Fibroblast of peridontal ligament (primary cell): ENCODE measurements around the gene RAVER1.
"Not testable (repeated sequence)": the region's sequence is repeated elsewhere in the genome, so short reads cannot be mapped to it uniquely, and the experiment has no call there.

Experiments used
- DNase-seq: peaks from one replicate; pipeline ENCODE4 v3.0.0-alpha.2; 2010; ENCODE audit errors: extremely low read depth

RAVER1 gene

DNA sequence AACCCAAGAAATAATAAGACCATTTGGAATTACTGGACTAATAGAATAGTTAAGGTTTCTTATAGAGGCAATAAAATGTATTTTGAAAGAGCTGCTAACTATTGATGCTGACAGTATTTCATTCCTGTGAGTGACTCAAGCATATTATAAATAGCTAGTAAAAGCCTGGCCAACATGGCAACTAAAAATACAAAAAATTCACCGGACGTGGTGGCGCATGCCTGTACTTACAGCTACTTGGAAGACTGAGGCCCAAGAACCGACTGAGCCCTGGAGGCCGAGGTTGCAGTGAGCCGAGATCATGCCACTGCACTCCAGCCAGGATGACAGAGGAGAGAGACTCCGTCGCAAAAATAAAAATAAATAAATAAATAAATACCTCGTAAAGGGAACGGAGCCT is 11.5 kb upstream of the RAVER1 start:
- DNase-seq = no peak

DNA sequence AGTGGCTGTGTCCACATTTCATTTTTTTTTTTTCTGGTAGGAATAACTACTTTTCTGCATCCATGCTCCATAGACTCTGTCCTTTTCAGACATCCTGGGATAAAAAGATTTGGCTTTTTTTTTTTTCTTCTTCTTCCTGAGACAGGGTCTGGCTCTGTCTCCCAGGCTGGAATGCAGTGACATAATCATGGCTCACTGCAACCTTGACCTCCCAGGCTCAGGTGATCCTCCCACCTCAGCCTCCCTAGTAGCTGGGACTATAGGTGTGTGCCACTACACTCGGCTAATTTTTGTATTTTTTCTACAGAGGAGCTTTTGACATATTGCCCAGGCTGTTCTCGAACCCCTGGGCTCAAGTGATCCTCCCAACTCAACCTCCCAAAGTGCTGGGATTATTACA is 10.2 kb upstream of the RAVER1 start:
- no peak for DNase-seq

DNA sequence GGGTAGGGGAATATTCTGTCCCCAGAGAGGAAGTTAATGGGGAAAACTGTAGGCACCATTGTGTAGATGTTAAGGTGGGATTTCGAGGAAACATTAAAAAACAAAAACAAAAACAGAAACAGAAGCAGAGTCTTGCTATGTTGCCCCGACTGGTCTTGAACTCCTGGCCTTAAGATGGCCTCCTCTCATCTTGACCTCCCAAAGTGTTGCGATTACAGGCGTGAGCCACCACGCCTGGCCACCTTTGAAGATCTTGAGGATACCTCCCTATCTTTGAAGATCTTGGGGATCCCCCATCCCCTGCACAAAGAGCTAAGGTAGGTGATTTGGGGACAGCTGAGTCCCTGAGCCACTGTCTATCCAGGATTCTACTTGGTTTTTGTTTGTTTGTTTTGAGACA is 6.6 kb upstream of the RAVER1 start:
- DNase-seq = no peak

DNA sequence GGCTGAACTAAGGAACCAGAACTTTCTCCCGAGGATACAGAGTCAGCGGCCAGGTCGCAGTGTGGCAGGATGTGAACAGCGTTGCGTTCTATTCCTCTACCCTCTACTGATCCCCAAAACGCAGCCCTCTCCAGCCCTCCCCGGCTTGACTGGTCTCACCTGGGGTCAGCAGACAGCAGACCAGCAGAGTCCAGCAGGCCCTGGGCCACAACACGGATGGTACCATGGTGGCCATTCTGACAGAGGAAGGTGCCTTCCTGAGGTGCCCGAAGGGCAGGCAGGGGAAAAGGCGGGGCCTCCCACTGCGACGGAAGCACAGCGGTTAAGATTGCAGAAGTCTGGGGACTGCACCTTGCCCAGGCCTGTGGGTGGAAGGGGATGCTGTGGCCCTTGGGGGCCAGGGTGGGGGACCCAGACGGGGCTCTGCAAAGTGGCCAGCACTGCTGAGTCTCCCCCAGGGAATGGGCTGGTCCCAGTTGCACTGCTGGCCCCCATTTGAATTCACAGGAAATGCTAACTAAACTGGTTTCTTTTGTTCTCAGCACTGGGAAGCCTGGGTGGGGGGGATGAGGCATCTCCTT is 6.1 kb upstream of the RAVER1 start, which contains the start of gene ICAM3:
ICAM3 (minus strand) TSS at position 245 of the 581 bp plus-strand sequence; CDS start at position 235, 10 bp downstream.
- no peak for DNase-seq

DNA sequence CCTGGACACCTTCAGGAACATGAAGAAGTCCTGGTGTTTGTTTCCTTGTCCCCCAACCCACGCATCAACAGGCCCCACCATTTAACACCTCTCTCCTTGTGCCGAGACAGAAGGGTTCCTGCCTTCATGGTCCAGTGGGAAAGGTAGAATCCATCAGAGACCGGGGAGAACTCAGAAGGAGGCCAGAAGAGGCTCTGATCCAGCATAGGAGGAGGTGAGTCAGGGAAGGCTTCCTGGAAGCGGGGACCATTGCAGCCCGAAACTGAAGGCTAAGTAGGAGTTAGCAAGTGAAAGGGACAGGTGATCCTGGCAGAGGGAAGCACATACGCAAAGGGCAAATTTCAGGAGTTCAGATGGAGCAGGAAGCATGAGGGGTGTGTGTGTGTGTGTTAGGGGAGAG is 5.6 kb upstream of the RAVER1 start:
- no peak for DNase-seq

DNA sequence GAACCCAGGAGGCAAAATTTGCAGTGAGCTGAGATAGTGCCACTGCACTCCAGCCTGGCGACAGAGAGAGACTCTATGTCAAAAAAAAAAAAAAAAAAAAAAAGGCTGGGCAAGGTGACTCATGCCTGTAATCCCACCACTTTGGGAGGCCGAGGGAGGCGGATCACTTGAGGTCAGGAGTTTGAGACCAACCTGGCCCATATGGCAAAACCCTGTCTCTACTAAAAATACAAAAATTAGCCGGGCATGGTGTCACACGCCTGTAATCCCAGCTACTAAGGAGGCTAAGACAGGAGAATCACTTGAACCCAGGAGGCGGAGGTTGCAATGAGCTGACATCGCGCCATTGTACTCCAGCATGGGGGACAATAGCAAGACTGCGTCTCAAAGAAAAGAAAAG is 3.4 kb upstream of the RAVER1 start:
- DNase-seq = not testable (repeated sequence)

DNA sequence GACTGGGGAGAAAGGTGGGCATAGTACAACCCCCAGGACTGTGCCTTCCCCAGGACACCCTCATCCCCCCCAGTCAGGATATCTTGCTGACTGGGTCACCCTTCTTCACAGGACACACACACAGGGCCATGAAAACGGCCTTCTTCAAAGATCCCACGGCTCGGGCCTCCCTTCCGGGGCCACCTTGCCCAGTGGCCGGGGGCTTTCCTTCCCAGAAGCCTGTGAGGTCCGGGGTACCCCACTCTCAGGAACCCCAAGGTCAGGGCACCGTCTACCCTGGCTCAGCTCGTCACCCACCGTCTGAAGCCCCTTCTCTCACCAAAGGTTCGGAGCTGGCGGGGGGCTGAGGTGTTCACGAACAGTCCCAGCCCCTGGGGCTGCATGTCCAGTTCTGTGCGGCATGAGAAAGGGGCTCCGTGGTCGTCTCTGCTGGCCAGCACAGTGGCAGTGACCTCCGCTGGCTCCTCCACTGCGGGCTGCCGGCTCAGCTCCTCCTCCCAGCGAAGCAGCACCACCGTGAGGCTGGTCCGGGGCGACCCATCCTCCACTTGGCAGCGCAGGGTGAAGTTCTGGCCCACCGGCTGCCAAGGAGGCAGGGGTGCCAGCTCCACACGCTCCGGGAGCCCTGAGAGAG is 2.1 kb upstream of the RAVER1 start:
- DNase-seq = no peak

DNA sequence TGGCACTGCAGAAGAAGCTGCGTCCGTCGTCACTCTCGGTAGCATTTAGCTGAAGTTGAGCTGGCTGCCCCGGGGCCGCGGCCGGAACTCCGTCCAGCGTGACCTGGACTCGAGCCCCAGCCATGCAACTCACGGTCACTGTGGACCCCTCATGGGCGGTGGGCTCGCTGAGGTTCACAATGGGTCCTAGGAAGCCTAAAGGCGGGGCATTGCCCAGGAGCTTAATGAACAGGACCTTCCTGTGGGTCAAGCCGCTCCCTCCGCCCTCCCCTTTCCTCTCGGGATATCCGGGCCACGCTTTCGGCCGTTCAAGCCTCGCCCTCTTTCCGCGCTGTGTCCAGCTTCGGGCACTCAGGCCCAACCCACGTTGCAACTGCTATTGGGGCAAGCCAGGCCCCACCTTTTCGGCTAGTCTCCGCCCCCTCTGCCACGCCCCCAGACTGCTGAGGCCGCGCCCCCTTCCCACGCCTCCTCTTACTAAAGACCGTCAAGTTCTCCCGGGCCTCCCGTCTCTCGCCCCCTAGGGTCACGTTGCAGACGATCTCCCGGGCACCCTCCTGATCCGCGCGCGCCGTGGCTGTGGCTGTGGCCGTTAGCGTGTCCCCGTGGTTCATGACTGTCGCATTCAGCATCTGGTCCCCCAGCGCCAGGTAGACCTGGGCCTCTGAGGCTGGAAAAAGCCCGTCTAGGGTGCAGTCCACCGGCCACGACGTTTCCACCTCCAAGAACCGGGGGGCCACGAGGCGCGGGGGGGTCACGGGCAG is 1.4 kb upstream of the RAVER1 start:
- peak; percentile 91 for DNase-seq

DNA sequence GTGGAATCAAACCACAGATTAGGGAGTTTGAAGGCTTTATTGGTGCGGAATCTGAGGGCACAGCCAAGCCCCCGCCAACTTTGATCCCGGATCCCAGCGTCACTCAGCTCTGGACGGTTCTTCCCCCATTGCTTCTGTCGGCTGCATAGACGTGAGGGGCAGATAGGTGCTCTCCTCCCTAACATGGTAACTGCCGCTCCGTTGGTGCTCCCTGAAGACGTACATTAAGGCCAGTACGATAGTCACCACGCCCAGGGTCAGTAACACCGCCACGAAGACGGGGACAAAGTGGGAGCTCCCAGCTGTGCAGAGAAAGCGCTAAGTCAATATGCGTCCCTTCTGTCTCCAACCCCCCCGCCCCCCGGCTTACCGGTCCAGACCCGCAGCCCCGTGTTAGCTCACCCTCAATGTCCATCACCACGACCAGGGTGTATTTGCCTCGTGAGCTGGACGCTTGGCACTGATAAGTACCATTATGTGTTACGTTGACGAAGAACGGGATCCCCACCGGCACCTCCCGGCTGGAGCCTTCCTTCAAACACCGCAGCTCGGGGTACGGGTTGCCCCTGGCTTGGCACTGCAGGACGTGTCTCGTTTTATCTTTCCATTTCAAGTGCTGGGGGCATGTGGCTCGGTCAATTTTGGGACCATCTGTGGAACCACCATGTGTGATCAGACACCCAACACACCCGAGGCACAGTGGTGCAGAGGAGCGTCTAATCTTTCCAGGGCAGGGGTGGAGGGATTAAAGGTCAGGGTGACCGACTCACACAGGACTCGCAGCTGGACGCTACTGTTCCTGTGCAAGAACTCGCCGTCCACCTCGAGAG is 644 bp upstream of the RAVER1 start:
- DNase-seq = no peak

DNA sequence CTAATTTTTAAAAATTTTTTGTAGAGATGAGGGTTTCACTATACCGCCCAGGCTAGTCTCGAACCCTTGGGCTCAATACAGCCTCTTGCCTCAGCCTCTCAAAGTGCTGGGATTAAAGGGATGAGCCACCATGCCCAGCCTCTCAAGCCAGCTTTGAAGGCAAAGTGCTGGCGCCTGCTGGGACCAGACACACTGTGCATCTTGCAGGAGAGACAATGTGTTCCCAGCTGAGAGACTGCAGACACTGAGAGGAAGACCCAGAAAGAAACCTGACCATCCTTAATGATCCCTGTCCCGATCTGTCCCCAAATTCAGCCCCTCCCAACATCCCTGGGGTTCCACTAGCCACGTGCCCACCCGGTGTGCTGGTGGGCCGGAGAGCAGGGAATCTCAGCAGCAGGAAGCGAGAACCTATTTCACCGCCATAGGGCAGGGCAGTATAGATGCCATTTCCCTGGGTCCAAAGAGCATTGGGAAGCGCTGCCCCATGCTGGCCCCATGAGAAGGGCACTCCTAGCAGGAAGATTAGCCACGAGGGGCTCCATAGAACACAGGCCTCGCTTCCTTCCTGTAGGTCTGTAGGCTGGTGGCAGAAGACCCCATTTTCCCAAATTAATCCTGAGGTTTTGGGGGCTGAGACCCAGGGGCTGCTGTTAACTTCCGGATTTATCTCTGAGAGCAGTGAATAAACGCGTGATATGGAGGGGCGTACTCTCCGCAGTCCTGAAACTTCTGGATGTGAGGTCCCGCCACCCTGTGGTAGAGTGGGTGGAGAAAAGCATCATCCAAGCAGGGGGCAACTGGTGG is 968 bp downstream of the RAVER1 start:
- no peak for DNase-seq

DNA sequence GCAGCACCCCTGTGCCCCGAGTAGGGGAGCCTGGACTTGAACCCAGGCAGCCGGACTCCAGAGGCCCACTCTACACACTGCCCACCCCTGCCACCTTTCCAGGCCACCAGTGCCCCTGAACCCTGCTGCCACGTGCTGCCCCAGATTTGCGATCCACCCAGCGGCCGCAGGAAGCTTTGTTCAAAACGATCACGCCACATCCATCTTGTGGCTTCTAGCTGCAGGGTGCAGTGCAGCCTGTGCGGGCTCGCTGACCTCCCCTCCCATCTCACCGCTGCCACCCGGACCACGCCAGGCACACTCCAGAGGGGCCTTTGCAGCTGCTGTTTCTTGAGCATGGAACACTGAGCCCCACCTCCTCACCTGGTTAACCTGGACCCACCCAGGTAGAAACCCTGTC is 3.8 kb downstream of the RAVER1 start:
- no peak for DNase-seq

DNA sequence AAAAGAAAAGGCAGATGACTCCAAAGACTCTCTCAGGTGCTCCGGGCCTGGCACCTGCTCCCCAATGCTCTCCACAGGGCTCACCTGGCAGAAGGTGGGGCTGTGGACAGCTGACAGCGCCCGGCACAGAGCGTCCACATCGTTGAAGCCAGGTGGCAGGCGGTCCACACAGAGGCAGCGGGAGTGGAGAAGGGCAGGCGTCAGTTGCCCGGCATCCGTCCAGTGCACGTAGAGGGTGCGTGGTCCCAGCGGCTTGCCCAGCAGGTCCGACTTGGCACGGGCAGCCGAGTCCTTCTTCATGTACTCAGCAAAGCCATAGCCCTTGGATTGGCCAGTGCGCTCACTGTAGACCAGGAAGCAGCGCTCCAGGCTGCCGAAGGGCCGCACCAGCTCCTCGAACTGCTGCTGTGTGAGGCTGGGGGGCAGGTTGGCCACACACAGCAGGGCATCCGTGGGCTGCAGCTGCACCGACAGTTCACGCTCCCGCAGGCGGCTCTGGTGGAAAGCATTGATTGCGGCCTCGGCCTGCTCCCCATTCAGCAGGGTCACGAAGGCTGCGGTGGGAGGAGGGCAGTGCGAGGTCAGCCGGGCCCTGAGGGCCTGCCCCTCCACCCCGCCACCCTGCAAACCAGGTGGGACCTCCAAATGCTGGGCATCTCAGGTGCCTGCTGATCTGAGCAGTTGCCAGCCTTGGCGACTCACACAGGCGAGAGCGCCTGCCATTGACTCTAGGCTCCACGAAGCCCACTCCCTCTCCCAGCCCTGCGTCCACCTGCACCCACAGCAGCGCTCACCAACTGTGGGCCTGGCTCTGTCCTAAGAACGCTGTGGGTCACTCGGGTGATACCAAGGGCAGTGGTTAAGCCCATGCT is 4.5 kb downstream of the RAVER1 start:
- DNase-seq = no peak

DNA sequence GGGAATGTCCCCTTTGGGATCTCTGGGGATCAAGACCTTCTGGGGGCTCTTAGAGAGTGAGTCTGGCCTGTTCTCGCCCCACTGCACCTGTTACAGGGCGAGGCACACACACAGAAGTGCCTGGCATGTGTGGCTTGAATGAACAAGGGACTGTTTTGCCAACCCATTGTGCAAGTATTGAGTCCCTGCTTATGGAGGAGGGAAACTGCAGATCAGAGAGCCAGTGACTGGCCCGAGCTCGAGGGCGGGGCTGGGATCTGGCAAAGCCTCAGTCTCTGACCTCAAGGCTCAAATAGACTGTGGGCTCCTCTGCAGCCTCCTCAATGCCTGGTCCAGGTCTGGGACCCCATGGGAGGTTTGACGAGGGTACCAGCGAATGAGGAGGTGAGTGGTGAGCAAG is 5.5 kb downstream of the RAVER1 start:
- no peak for DNase-seq

DNA sequence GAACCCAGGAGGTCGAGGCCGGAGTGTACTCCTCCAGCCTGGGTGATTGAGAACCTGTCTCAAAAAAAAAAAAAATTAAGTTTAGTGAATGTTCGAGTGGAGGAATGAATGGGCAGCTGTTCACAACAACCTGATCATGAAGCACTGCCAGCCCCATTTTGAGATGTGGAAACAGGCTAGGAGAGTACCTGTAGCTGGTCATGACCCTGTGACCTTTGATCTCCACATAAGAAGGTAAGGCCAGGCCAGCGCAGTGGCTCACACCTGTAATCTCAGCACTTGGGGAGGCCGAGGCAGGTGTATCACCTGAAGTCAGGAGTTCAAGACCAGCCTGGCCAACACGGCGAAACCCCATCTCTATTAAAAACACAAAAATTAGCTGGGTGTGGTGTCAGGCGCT is 7.6 kb downstream of the RAVER1 start:
- no peak for DNase-seq

DNA sequence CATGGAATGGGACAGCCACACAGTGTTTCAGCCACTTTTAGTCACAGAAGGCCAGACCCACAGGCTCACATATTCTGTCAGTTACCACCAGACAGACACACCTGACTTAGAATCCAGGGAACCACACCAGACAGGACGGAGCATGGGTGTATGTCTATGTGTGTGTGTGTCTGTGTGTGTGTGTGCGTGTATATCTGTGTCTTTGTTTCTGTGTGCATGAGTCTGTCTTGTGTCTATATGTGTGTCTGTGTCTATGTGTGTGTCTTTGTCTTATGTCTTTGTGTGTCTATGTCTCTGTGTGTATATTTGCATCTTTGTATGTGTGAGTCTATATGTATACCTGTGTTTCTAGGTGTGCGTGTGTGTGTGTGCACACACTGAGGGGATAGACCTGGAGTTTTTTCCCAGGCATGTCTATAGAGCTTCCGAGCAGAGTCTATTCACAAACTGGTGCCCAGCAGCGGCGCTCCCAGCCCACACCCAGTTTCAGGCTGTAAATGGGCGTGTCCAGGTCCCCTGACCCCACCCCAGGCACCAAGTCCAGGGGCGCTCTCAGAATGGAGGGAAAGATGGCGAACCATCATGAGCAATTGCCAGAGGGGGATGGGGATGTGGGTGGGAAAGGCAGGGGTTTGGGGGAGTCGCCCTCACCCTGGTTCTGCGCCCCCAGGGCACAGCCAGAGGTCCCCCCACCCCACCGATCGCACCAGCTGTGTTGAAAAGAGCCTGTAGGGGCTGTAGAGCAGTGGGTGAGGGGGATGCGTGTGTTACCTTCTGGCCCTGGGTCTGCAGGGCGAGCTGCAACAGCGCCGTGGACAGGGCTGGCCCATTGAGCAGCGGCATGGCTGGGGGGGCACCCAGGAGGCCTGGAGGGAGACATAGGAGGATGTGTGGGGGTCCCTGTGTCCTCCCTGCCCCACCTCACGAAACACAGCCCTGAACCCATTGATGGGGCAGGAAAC is 11.2 kb downstream of the RAVER1 start:
- DNase-seq = no peak

DNA sequence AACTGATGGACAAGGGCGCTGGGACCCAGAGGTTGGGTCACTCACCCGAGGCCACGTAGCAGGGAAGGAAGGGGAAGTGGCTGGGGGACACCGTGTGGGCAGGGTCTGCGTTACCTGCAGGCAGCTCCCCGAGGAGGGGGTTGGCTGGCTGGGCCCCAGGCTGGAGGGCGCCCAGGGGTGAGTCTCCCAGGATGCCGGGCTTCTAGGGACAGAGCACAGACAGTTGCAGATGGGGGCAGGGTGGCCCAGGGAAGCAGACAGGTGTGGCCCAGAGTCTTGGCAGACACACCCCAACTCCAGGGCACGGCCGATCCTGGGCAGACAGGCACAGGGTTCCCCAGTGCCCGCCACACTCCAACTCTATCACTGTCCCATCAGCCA is 11.9 kb downstream of the RAVER1 start:
- no peak for DNase-seq

DNA sequence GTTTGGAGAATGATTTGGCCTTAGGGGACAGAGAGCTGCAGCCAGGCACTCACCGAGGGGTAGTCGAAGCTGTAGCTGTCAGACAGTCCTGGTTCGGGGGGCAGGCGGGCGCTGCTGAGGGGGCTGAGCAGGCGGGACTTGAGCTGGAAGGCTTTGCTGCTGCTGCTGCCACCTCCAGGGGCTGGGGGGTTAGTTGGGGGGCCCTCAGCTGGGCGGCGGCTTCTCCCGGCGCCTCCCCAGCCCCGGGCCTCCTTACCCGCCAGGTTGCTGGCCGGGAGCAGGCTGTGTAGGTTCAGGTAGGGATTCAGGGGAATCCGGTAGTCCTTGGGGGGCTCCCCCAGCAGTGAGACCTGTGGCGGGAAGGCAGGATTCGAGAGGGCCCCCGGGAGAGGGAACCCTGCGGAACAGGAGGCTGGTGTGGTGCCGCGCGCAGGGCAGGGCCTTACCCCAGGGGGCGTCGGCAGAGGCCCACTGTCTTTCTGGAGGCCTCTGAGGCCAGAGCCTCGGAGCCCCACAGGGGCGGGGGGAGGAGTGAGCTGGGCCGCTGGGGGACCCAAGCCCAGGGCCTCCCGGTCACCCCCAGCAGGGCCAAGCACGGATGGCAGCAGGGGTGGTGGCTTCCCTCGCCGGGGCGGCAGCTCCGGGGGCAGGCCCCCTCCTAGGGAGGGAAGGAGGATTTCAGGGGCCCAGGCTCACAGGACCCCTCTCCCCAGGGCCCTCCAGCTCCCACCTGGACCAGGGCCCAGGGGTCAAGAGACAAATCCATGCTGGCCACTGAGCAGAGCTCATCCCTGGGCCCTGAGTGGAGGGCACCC is 12.5 kb downstream of the RAVER1 start:
- DNase-seq = no peak
